Stimulated activated CD4-positive, alpha-beta T cell treated with anti-CD3 and anti-CD28 coated beads, TNF-alpha, amount 100 ng/mL, for 24 hours (primary cell): Measurements from ENCODE around the gene SENP8.
A peak's percentile ranks its signal among the peaks of the same experiment; 100 is the strongest.

Experiments used
- DNase-seq, 3 experiments: peaks; one replicate each; pipeline ENCODE4 v3.0.0-alpha.2; 2020; ENCODE audit warnings: low read depth in 3 of 3

Gene SENP8

GRCh38 chr15:72113347-72114031 is 4.7 kb upstream of the SENP8 start:
- no peak for DNase-seq

- peak in 2 of 3 experiments; percentile 1 to 17 for DNase-seq
Observed at GRCh38 chr15:72116731-72117485, 1.3 kb upstream of the SENP8 start.

GRCh38 chr15:72117486-72118016 is 652 bp upstream of the SENP8 start:
- DNase-seq, result peak; percentile 35 to 77 (median 35)

- DNase-seq, result no peak
Observed at GRCh38 chr15:72124218-72124617, 6.0 kb downstream of the SENP8 start.

GRCh38 chr15:72127724-72128322 is 9.6 kb downstream of the SENP8 start:
- DNase-seq, result no peak

- no peak for DNase-seq
Observed at GRCh38 chr15:72128359-72128758, 10.2 kb downstream of the SENP8 start.

- no peak for DNase-seq
Observed at GRCh38 chr15:72130272-72130671, 12.1 kb downstream of the SENP8 start.

- DNase-seq, result no peak
Observed at GRCh38 chr15:72131922-72132321, 13.7 kb downstream of the SENP8 start.

- no peak for DNase-seq
Observed at GRCh38 chr15:72133211-72133610, 15.0 kb downstream of the SENP8 start.

GRCh38 chr15:72135719-72136118 is 17.5 kb downstream of the SENP8 start:
- DNase-seq, result no peak

GRCh38 chr15:72136170-72137051 is 18.2 kb downstream of the SENP8 start:
- no peak for DNase-seq

- no peak for DNase-seq
Observed at GRCh38 chr15:72139667-72140066, 21.5 kb downstream of the SENP8 start.

GRCh38 chr15:72140088-72140487 is 21.9 kb downstream of the SENP8 start:
- no peak for DNase-seq

- DNase-seq, result no peak
Observed at GRCh38 chr15:72141171-72142084, 23.2 kb downstream of the SENP8 start.

GRCh38 chr15:72146221-72146620 is 28.0 kb downstream of the SENP8 start:
- DNase-seq, result no peak

- DNase-seq, result no peak
Observed at GRCh38 chr15:72146934-72147333, 28.7 kb downstream of the SENP8 start.

- DNase-seq, result no peak
Observed at GRCh38 chr15:72147418-72147817, 29.2 kb downstream of the SENP8 start.

GRCh38 chr15:72153269-72154000 is 35.2 kb downstream of the SENP8 start:
- DNase-seq, result no peak

GRCh38 chr15:72154316-72154715 is 36.1 kb downstream of the SENP8 start:
- no peak for DNase-seq
